HG02571 (cell line): ENCODE data around the gene ZNF595.
"Not testable (repeated sequence)": the region's sequence is repeated elsewhere in the genome, so short reads cannot be mapped to it uniquely, and the experiment has no call there.

Experiments used
- ATAC-seq: cut with Tn5 transposase; IDR thresholded peaks from one replicate; pipeline ENCODE4 v1.9.1; 2021; ENCODE audit warnings: mild to moderate bottlenecking, moderate library complexity; ENCODE audit not compliant: unreplicated experiment

The ZNF595 gene

DNA sequence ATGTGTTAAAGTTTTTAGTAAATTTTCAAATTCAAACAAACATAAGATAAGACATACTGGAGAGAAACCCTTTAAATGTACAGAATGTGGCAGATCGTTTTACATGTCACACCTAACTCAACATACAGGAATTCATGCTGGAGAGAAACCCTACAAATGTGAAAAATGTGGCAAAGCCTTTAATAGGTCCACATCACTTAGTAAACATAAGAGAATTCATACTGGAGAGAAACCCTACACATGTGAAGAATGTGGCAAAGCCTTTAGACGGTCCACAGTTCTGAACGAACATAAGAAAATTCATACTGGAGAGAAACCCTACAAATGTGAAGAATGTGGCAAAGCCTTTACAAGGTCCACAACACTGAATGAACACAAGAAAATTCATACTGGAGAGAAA, 32.8 kb downstream of the ZNF595 start:
- ATAC-seq: no peak

- not testable (repeated sequence) for ATAC-seq
Measured at GRCh38 chr4:86559-87324, 33.6 kb downstream of the ZNF595 start.

DNA sequence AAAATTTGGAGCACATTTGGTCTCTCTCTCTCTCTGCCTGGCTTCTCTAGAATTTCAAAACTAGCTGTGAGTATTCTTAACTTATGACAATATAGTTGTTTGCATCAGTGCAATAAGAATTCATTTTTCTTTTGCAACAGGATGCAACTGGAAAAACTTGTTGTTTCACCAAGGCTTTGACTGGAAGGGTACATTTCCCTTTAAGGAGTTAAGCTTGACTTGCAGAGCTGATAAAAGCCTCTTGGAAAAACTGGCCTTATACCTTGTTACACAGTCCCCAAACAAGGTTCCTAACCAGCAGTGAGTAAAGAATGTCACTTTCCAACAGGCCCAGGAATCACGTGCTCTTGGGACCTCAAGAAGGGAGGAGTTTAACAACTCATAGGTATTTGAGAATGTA, 45.3 kb downstream of the ZNF595 start:
- no peak for ATAC-seq

GRCh38 chr4:99863-100262, 46.7 kb downstream of the ZNF595 start:
- ATAC-seq: no peak

DNA sequence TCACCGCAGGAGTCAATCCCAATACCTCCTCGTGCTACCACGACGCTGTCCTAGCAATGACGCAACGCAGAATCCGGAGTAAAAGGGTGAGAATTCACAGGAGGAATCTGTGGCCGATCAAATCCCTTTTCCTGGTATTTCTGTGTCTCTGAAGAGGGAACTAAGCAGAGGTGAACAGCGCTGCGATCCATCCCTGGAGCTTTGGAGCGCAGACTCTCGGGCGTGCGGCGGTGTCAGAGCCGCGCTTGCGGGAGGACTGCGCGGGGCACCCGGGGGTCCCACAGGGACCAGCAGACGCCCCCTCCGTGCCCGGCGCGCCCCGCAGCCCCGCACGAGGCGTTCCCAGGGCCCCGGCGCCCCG, 53.9 kb downstream of the ZNF595 start:
- ATAC-seq: no peak

DNA sequence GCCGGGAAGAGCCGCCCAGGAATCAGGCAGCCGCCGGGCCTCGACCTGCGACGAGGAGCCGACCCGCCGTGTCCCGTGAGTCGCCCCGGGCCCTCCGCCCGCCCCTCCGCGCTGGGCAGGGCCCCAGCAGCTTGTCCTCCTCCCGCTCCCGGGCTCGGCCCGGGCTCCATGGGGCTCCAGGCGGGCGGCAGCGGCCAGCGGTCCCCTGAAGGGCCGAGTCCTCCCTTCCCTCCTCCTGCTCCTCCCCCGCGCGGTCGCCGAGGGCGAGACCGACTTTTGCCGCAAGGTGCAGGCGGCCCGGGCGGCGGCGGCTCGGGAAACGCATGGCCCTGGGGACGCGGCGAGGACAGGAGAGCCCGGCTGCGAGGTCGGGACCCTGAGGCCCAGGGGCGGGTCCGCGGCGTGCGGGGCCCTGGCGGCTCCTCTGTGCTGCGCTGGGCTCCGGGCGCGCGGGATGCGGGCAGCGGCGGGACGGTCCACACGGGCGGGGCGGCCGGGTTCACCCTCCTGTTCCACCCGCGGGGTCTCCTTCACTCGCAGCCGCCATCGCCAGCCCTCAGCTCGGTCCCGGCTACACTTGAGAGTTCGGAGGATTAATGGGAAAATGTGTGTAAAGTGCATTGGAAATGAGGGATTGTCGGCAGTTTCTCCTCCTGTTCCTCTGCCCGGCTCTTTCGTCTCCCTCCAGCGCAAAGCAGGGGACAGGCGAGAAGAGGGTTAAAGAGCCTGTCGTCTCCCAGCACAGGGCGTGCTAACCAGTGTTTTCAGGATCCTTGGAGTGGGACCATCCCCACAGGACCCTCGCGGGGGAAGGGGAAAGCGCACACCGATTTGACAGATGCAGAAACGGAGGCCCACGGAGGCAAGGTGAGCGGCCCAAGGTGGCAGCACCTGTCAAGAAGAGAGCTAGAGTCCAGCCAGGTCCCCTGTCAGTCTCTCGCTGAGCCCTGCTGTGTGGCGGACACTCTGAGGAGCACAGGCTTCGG, 54.6 kb downstream of the ZNF595 start:
- ATAC-seq: no peak

- ATAC-seq: no peak
Measured at GRCh38 chr4:112771-113170, 59.6 kb downstream of the ZNF595 start.

DNA sequence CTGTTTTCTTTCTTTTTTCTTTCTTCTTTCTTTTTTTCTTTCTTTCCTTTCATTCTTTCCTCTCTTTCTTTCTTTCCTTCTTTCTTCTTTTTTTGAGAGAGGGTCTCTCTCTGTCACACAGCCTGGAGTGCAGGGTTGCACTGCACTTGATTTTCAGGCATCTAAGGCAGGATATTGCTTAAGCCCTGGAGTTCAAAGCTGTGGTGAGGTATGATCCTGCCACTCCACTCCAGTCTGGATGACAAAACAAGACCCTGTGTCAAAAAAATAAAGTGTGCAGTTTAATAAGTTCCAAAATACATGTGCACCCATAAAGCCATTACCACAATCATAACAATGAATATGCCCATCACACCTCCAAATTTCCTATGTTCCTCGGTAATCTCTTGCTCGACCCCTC, 60.6 kb downstream of the ZNF595 start:
- ATAC-seq: no peak

- ATAC-seq: no peak
Measured at GRCh38 chr4:114149-114548, 61.0 kb downstream of the ZNF595 start.

- ATAC-seq: no peak
Measured at GRCh38 chr4:116499-116898, 63.4 kb downstream of the ZNF595 start.

GRCh38 chr4:120616-121015, 67.5 kb downstream of the ZNF595 start:
- no peak for ATAC-seq

DNA sequence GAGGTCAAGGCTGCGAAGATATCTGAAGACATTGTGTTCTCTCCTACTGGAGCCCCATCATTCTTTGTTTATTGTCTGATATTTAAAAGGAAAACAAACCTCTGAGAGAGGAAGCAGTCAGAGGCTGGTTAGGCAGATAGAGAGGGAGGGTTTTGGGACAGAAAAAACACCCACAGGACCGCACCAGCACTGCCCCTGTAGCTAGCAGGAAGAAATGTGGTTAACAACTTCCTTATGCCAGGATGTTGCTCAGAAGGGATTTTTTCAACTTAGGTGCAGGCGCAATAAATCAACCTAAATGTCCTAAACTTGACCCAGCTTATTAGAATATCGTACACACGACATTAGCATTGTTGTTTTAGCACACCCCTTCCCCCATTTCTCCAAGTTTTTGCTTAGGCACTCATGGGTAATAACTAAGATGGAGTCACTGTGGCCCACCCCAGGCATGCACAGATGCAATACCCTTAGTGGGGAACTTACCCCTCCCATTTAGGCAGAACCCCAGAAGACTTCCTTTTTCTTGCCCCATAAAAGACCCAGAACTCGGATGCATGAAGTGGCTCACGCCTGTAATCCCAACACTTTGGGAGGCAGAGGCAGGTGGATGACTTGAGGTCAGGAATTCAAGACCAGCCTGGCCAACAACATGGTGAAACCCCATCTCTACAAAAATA, 68.4 kb downstream of the ZNF595 start:
- no peak for ATAC-seq

DNA sequence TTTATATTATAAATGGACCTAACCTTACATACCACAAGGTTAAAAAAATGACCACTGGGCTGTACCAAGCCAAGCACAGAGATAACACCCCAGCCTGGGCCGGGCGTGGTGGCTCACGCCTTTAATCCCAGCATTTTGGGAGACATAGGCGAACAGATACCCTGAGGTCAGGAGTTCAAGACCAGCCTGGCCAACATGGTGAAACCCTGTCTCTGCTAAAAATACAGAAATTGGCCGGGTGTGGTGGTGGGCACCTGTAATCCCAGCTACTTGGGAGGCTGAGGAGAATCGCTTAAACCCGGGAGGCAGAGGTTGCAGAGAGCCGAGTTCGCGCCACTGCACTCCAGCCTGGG, 70.8 kb downstream of the ZNF595 start:
- ATAC-seq: not testable (repeated sequence)

DNA sequence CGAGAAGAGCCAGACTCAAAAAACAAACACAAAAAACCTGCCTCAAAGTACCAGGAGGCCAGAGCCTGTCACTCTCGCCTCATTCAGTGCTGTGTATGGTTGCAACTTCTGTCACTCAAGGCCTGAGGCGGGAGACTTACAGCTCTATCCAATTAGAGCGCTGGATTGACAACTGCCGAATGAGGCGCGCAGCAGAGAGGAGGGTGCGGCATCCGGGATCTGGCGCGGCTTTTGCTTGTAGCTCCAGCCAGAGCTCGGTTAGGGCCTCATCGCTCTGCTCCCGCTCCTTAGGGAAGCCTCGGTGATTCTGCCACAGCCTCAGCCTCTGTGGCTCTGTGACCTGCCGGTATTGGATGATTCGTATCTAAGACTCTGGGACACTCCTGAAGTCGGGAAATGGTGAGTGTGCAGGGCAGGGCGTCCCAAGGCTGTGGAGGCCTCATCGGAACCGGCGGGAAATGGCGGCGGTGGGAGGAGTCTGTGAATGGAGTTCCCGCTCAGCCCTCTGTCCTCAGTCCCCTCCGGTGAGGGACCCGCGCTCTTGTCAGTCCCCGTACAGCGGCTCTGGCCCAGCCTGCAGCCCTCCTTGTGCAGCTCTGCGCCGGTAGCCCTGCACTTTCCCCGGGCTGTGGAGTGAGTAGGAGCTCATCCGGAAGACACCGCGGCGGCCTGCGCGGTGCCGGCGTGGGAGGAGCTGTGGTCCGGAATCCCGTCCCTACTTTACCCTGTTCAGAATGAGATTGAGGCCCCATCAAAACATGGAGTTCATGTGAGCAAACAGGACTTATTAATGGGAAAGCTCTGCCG, 71.4 kb downstream of the ZNF595 start, which contains the start of gene ZNF718:
Gene ZNF718, plus strand, starts transcription at position 227 of the 807 bp plus-strand sequence. Its CDS starts 170 bp downstream, at position 397.
- ATAC-seq: peak; percentile 99

GRCh38 chr4:125091-125771, 72.1 kb downstream of the ZNF595 start:
- peak; percentile 14 for ATAC-seq

DNA sequence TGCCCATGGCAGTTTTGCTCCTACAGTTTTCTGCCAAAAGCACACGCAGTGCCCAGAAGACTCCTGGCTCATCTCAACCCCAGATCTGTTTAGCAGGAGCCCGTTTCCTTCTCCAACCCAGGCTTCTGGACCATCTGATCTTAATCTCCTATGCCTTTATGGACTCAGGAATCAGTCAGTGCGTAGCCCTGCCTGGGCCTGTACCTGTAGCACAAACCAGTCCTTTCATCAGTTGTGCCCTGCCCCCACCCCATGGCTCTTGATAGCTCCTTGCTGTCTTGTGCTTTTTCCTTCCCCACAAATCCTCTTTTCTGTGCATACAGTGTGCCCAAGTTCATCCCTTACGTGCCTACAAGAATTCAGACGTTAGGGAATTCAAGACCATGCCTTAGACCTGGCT, 72.7 kb downstream of the ZNF595 start:
- ATAC-seq: no peak

DNA sequence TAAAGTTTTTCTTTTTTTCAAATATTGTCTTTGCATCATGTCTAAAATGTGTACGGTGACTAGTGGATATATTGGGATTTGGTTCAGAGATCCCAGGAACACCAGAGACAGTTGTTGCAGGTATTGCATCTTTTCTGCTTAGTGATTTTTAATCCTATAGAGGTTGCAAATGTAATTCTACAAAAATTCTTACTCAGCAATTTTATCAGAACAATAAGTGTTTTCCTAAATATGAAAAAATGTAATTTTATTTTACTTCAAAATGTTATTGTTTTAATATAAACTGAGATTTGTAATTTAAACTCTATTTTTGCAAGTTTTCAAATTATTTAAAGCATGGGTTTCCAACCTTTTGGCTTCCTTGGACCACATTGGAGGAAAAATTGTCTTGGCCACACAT, 79.4 kb downstream of the ZNF595 start:
- no peak for ATAC-seq
